Natural killer cell (primary cell): ENCODE data around the gene CASP14. TPM values are rescaled to one million over a fixed set of nuclear protein-coding genes. Genes with fewer than 3 reads are reported as not detected.
A peak's percentile ranks its signal among the peaks of the same experiment; 100 is the strongest.
"Not testable (repeated sequence)": the region's sequence is repeated elsewhere in the genome, so short reads cannot be mapped to it uniquely, and the experiment has no call there.

ENCODE experiments used
- ATAC-seq, 3 donors: fragments of 150-1000 bp in 2 of 3; fragments of 200-7000 bp in 1 of 3; cut with Tn5 transposase; 1 replicate in 1 of 3; 2 replicates in 2 of 3; pipeline ENCODE4 v1.10.0; 2021; ENCODE audit warnings: mild to moderate bottlenecking in 2 of 3, moderate library complexity in 2 of 3
- DNase-seq, 2 donors: peaks; one replicate each; pipeline versions ENCODE4 v3.0.0 to v3.0.0-alpha.2; 2013 to 2021; ENCODE audit warnings: mixed read lengths in 1 of 2
- H3K27ac ChIP-seq: one replicate; pipeline ENCODE4 v1.5.1; 2013; ENCODE audit warnings: mild to moderate bottlenecking, low read length
- H3K27me3 ChIP-seq: one replicate; pipeline ENCODE4 v1.6.1; 2013; ENCODE audit warnings: low read length; ENCODE audit not compliant: control insufficient read depth, insufficient read depth
- H3K36me3 ChIP-seq: one replicate; pipeline ENCODE4 v1.6.1; 2013; ENCODE audit warnings: low read length; ENCODE audit not compliant: control insufficient read depth, insufficient read depth
- H3K4me1 ChIP-seq: one replicate; pipeline ENCODE4 v1.6.1; 2013; ENCODE audit warnings: low read length; ENCODE audit not compliant: control insufficient read depth, insufficient read depth
- H3K4me3 ChIP-seq: one replicate; pipeline ENCODE4 v1.5.1; 2013; ENCODE audit warnings: low read length
- H3K9me3 ChIP-seq: one replicate; pipeline ENCODE4 v1.6.1; 2013; ENCODE audit warnings: low read length; ENCODE audit not compliant: control insufficient read depth, insufficient read depth
- H3K27ac Mint-ChIP-seq, 2 donors: one replicate each; pipeline ENCODE4 v1.8.0; 2022; ENCODE audit warnings: mild to moderate bottlenecking in 2 of 2, mixed read lengths in 2 of 2, moderate library complexity in 1 of 2
- H3K27me3 Mint-ChIP-seq, 2 donors: one replicate each; pipeline ENCODE4 v1.8.0; 2022; ENCODE audit warnings: low read depth in 2 of 2, mixed read lengths in 2 of 2
- H3K36me3 Mint-ChIP-seq: one replicate; pipeline ENCODE4 v1.8.0; 2022; ENCODE audit warnings: mixed read lengths
- H3K4me1 Mint-ChIP-seq, 2 donors: one replicate each; pipeline ENCODE4 v1.8.0; 2022; ENCODE audit warnings: mixed read lengths in 2 of 2
- H3K4me3 Mint-ChIP-seq: one replicate; pipeline ENCODE4 v1.8.0; 2022; ENCODE audit warnings: mild to moderate bottlenecking, moderate library complexity, mixed read lengths
- H3K9me3 Mint-ChIP-seq, 2 donors: one replicate each; pipeline ENCODE4 v1.8.0; 2022; ENCODE audit warnings: mixed read lengths in 2 of 2
- CTCF ChIP-seq: fragments of 200-600 bp; IDR thresholded peaks from one replicate; pipeline ENCODE4 v1.8.0; 2022; ENCODE audit warnings: antibody characterized with exemption
- WGBS: methylation state at CpG from one replicate; pipeline ENCODE4 v1.1.7; 2013; ENCODE audit warnings: missing lambda C conversion rate; ENCODE audit not compliant: insufficient coverage; 5-methylcytosine and 5-hydroxymethylcytosine counted together
- intact Hi-C: fragments of 100-400 bp; cut with micrococcal nuclease; formaldehyde crosslinking; loops from one replicate; pipeline ENCODE4 v1.14.2; 2022
- total RNA-seq, 4 donors: library from RNA; stranded (reverse); fragments of 120-200 nt in 1 of 4; gene quantifications; one replicate each; pipeline versions ENCODE4 v1.2.3 to v1.2.4, GENCODE V29; 2013 to 2022

Gene CASP14
- total RNA-seq, 3 donors from 2014 or later (not counting 1 experiment from before 2014, with no cell fraction given) = not detected

GRCh38 chr19:15014579-15014978 is 34.7 kb upstream of the CASP14 start:
- Histone ChIP-seq H3K27me3 (no peaks in the 10 kb centered on the region), H3K4me1 (no peaks in the 10 kb centered on the region), H3K36me3 (no peaks in the 10 kb centered on the region), H3K9me3 (no peaks in the 10 kb centered on the region), H3K27ac (no peak overlapping the region), H3K4me3 (no peak overlapping the region)
- DNase-seq (peak in 1 of 2 donors; percentile 12), ATAC-seq (no peak)
- no peaks in the 10 kb centered on the region for H3K9me3 Mint-ChIP-seq
- 11% methylated on average over 10 of the region's 11 CpGs for WGBS
- peaks cover 31 to 35% of the 10 kb centered on the region in 2 donors for H3K27me3 Mint-ChIP-seq
- H3K4me3 Mint-ChIP-seq = no peak overlapping the region
- intact Hi-C loops = no loop called here
- H3K36me3 Mint-ChIP-seq = no peaks in the 10 kb centered on the region
- no peak overlapping the region for H3K27ac Mint-ChIP-seq
- no peaks in the 10 kb centered on the region for H3K4me1 Mint-ChIP-seq
- TF ChIP-seq CTCF = no peak

GRCh38 chr19:15015946-15016542 is 33.2 kb upstream of the CASP14 start:
- Histone ChIP-seq H3K27ac (no peak overlapping the region), H3K27me3 (no peaks in the 10 kb centered on the region), H3K4me3 (no peak overlapping the region), H3K36me3 (no peaks in the 10 kb centered on the region), H3K4me1 (no peaks in the 10 kb centered on the region), H3K9me3 (no peaks in the 10 kb centered on the region)
- Mint-ChIP-seq H3K4me1 (no peaks in the 10 kb centered on the region), H3K4me3 (no peak overlapping the region), H3K36me3 (no peaks in the 10 kb centered on the region), H3K9me3 (no peaks in the 10 kb centered on the region), H3K27ac (no peak overlapping the region), H3K27me3 (peaks cover 22 to 25% of the 10 kb centered on the region in 2 donors)
- DNase-seq (peak in 1 of 2 donors; percentile 22), ATAC-seq (no peak)
- 43% methylated on average over 18 of the region's 18 CpGs for WGBS
- intact Hi-C loops = no loop called here
- TF ChIP-seq CTCF = no peak

GRCh38 chr19:15018836-15019235 is 30.4 kb upstream of the CASP14 start:
- H3K9me3 ChIP-seq = not testable (repeated sequence)

GRCh38 chr19:15021286-15022007 is 27.8 kb upstream of the CASP14 start:
- no peak overlapping the region for H3K4me3 Mint-ChIP-seq
- Histone ChIP-seq H3K4me3 (no peak overlapping the region), H3K4me1 (no peaks in the 10 kb centered on the region), H3K27me3 (no peaks in the 10 kb centered on the region), H3K36me3 (no peaks in the 10 kb centered on the region), H3K27ac (no peak overlapping the region), H3K9me3 (no peaks in the 10 kb centered on the region)
- no peak for DNase-seq
- no peaks in the 10 kb centered on the region for H3K4me1 Mint-ChIP-seq
- no peaks in the 10 kb centered on the region for H3K9me3 Mint-ChIP-seq
- no peak for TF ChIP-seq CTCF
- H3K27ac Mint-ChIP-seq = no peak overlapping the region
- intact Hi-C loops = no loop called here
- 85% methylated on average over 45 of the region's 45 CpGs for WGBS
- no peaks in the 10 kb centered on the region for H3K36me3 Mint-ChIP-seq
- no peak for ATAC-seq
- peaks cover 10 to 12% of the 10 kb centered on the region in 2 donors for H3K27me3 Mint-ChIP-seq

More at GRCh38 chr19:15018836-15019235, 30.4 kb upstream of the CASP14 start:
- H3K4me3 ChIP-seq, H3K27ac Mint-ChIP-seq, ATAC-seq, H3K36me3 Mint-ChIP-seq, DNase-seq, intact Hi-C loops, H3K36me3 ChIP-seq, H3K4me1 Mint-ChIP-seq, H3K27ac ChIP-seq, H3K4me3 Mint-ChIP-seq, H3K4me1 ChIP-seq, H3K27me3 ChIP-seq, H3K9me3 Mint-ChIP-seq: not testable (repeated sequence)
- 72% methylated on average over 2 of the region's 3 CpGs for WGBS
- H3K27me3 Mint-ChIP-seq = peaks cover 8 to 12% of the 10 kb centered on the region in 2 donors
